Embryonic facial prominence (tissue), 1 donor: ENCODE results near the gene DROSHA.
"Not testable (repeated sequence)": the region's sequence is repeated elsewhere in the genome, so short reads cannot be mapped to it uniquely, and the experiment has no call there.

Experiments
- DNase-seq: peaks from one replicate; pipeline ENCODE4 v3.0.0-alpha.2; 2016; ENCODE audit errors: extremely low spot score

The DROSHA gene

GRCh38 chr5:31531888-31532547 lies at the start of gene DROSHA, which contains the start of gene C5orf22:
Gene DROSHA, minus strand, starts transcription at chr5:31532093. Its CDS starts 3,034 bp downstream, at chr5:31529059.
Gene C5orf22, plus strand, starts transcription at chr5:31532301. Its CDS starts 92 bp downstream, at chr5:31532393.
- peak; percentile 88 for DNase-seq

GRCh38 chr5:31579558-31579957 lies 47.7 kb upstream of the DROSHA start:
- DNase-seq: no peak

GRCh38 chr5:31577438-31577837 lies 45.5 kb upstream of the DROSHA start:
- DNase-seq: no peak

- no peak for DNase-seq
Observed at GRCh38 chr5:31574772-31575171, 42.9 kb upstream of the DROSHA start.

- no peak for DNase-seq
Observed at GRCh38 chr5:31573494-31574142, 41.7 kb upstream of the DROSHA start.

- DNase-seq: no peak
Observed at GRCh38 chr5:31569068-31569467, 37.2 kb upstream of the DROSHA start.

- DNase-seq: no peak
Observed at GRCh38 chr5:31568302-31568835, 36.5 kb upstream of the DROSHA start.

GRCh38 chr5:31566362-31566761 lies 34.5 kb upstream of the DROSHA start:
- not testable (repeated sequence) for DNase-seq

- DNase-seq: no peak
Observed at GRCh38 chr5:31563216-31563615, 31.3 kb upstream of the DROSHA start.

GRCh38 chr5:31561946-31562345 lies 30.1 kb upstream of the DROSHA start:
- no peak for DNase-seq

GRCh38 chr5:31559942-31560341 lies 28.0 kb upstream of the DROSHA start:
- no peak for DNase-seq

- DNase-seq: no peak
Observed at GRCh38 chr5:31556461-31556860, 24.6 kb upstream of the DROSHA start.

GRCh38 chr5:31554552-31554951 lies 22.7 kb upstream of the DROSHA start:
- DNase-seq: no peak

- no peak for DNase-seq
Observed at GRCh38 chr5:31553863-31554262, 22.0 kb upstream of the DROSHA start.

- no peak for DNase-seq
Observed at GRCh38 chr5:31551878-31552277, 20.0 kb upstream of the DROSHA start.

- DNase-seq: not testable (repeated sequence)
Observed at GRCh38 chr5:31549114-31549513, 17.2 kb upstream of the DROSHA start.

- DNase-seq: no peak
Observed at GRCh38 chr5:31537851-31538250, 6.0 kb upstream of the DROSHA start.

GRCh38 chr5:31537349-31537748 lies 5.5 kb upstream of the DROSHA start:
- no peak for DNase-seq

- DNase-seq: no peak
Observed at GRCh38 chr5:31536873-31537272, 5.0 kb upstream of the DROSHA start.

GRCh38 chr5:31534527-31535046 lies 2.7 kb upstream of the DROSHA start:
- DNase-seq: no peak

- no peak for DNase-seq
Observed at GRCh38 chr5:31531543-31531887, 378 bp downstream of the DROSHA start.

GRCh38 chr5:31530541-31531265 lies 1.2 kb downstream of the DROSHA start:
- no peak for DNase-seq
